Measurements from ENCODE around the gene CEACAM18.

- TF ChIP-seq CTCF (IDR thresholded peaks at IDR 0.05): no peak
- TF ChIP-seq POLR2A (IDR thresholded peaks at IDR 0.05): no peak
Observed at GRCh38 chr19:51441410-51442390, 36.6 kb upstream of the CEACAM18 start.
